Fibroblast of lung (primary cell): ENCODE results near the gene ANKS1A.

ENCODE experiments used
- EZH2 ChIP-seq: IDR thresholded peaks from 2 replicates; pipeline ENCODE4 v1.5.1; 2012; ENCODE audit warnings: low read length, control low read depth, mild to moderate bottlenecking; ENCODE audit errors: missing control alignments
- TF ChIP-seq, protein P1 (sequence below), 2 donors: IDR thresholded peaks in 1 of 2; conservative IDR thresholded peaks in 1 of 2; 1 replicate in 1 of 2; 2 replicates in 1 of 2; pipeline ENCODE4 v1.5.1; 2011 to 2012; ENCODE audit warnings: low read length in 2 of 2, control low read depth in 1 of 2, inconsistent platforms in 1 of 2, low read depth in 1 of 2, mild to moderate bottlenecking in 1 of 2

DNA sequence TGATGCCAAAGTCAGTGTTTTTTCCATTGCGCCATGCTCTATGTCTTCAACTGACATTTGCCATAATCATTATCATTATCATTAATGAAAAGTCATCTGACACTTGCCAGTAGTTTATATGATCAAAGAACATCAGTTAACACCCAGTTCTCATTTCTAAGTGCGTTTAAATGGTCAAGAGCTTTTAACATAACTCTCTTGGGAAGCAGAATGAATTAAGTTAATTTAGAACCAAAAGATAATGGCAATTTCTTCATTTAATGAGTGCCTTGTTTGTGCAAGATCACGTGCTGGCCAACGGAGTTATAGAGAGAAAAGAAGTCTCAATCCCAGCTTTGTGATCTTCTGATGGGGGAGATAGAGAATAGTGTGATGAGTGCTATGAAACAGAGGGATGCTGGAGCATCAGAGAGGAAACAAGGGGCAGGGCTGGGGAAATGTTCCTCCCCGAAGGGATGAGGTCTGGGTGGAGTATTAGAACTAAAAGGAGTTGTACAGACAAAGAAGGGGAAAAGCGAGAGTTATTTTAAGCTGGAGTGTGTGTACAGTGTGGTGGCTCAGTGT is 20.3 kb downstream of the ANKS1A start:
- TF ChIP-seq, protein P1, sequence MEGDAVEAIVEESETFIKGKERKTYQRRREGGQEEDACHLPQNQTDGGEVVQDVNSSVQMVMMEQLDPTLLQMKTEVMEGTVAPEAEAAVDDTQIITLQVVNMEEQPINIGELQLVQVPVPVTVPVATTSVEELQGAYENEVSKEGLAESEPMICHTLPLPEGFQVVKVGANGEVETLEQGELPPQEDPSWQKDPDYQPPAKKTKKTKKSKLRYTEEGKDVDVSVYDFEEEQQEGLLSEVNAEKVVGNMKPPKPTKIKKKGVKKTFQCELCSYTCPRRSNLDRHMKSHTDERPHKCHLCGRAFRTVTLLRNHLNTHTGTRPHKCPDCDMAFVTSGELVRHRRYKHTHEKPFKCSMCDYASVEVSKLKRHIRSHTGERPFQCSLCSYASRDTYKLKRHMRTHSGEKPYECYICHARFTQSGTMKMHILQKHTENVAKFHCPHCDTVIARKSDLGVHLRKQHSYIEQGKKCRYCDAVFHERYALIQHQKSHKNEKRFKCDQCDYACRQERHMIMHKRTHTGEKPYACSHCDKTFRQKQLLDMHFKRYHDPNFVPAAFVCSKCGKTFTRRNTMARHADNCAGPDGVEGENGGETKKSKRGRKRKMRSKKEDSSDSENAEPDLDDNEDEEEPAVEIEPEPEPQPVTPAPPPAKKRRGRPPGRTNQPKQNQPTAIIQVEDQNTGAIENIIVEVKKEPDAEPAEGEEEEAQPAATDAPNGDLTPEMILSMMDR (conservative IDR thresholded peaks at IDR 0.05 in 1 of 2, IDR thresholded peaks at IDR 0.05 in 1 of 2; ENCODE audit: low read depth in 1 of 2, low read length in 2 of 2), result no peak
- no peak for TF ChIP-seq EZH2
